ENCODE data around the gene CACNA1B.

CACNA1B gene

GRCh38 chr9:138053321-138053868 is 175.8 kb downstream of the CACNA1B start:
- peak; percentile 4 for DNase-seq (ENCODE audit: low spot score)

DNA sequence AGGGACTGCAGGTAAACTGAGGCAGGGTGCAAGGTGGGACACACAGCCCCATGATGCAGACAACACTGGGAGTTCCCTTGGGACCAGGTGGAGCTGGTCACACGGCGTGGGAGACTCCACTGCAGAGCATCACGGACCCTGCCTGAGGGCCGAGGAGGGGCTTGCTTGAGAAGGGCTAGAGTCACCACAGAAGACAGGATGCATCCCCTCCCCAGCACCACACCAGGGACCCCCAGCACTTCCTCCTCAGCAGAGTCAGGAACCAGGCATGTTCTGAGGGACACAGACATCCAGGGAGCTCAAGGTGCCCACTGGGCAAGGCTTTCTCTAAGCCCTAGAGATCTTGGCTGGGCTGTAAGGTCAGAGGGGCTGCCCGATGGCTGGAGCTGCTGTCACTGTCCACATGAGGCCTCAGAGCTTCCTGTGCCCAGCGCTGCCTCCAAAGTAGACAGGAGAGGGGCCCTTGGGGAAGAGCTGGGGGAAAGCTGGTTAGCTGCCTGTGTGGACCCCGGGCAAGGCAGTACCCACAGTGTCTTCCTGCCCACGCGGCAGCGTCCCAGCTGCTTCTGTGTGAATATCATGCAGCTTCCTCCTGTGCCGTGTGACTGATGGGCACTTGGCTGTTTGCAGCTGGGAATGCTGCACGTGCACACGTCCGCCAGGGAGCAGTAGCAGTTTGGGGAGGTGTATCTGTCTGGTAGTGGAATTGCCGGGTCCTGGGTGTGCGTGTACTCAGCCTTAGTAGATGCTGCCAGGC is 176.6 kb downstream of the CACNA1B start:
- no peak for DNase-seq (ENCODE audit: low spot score)

DNA sequence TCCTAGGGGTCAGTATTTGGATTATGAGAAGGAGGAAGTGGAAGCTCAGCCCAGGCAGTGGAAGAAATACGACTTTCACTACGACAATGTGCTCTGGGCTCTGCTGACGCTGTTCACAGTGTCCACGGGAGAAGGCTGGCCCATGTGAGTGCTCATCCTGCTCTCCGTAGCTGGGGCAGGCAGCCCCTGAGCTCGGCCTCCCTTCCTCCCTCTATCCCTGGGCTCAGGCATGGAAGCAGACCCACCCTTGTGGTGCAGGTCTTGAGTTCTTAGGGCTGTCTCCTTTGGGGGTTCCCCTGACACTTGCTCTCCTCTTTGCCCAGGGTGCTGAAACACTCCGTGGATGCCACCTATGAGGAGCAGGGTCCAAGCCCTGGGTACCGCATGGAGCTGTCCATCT is 180.1 kb downstream of the CACNA1B start:
- no peak for DNase-seq (ENCODE audit: low spot score)

GRCh38 chr9:138058181-138058580 is 180.6 kb downstream of the CACNA1B start:
- DNase-seq (ENCODE audit: low spot score): no peak

DNA sequence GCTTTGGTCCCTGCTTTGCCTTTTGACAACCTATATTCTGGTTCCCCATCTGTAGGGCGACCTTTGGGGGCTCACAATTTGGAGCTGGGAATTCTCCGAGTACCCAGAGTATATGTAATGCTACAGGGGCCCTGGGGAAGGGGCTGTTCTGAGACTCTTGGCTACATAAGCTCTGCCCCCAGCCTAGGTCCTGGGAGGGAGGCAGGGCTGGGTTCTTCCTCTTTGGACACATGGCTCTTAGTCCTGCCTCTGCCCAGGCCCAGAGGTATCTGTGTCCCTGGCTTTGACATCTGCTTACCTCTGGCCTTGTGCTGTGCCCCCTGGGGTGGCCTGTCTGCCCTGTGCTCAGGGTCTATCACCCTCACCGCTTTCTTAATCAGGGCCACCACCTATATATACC is 181.6 kb downstream of the CACNA1B start:
- DNase-seq (ENCODE audit: low spot score): no peak

DNA sequence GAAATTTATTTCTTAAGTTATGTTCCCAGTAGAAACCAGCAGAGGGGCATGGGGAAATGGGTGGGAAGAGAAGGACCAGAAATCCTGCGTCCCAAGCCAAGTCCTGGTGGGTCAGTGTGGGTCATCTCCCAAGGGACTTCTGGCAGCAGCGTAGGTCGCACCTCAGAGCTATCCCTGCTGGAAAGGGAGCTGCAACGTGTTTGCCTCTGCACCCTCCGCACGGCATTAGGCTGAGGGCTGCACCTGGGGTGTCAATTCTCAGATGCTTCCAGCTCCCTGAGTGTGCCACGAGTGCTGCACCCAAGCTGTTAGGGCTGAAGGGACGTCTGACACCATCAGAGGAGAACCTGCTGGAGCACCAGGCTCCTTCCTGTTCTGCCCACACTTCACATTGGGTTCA is 182.8 kb downstream of the CACNA1B start:
- DNase-seq (ENCODE audit: low spot score): no peak

DNA sequence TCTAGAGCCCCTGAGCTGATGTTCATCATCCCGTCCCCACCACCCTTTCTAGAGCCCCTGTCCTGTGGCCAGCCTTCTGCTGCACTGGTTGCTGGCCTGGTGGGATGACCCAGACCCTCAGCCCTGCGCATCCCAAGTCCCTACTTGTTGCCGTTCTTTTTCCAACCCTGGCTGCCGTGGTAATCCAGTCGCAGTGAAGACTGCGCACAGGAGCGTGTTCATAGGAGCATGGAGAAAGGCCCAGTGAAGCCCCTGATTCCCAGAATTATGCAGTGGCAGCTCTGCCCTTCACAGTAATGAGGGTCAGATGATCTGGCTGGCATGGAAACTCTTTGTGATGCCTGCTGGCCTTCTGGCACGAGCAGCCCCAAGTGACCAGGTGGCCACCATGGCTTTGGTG is 183.3 kb downstream of the CACNA1B start:
- DNase-seq (ENCODE audit: low spot score): no peak

DNA sequence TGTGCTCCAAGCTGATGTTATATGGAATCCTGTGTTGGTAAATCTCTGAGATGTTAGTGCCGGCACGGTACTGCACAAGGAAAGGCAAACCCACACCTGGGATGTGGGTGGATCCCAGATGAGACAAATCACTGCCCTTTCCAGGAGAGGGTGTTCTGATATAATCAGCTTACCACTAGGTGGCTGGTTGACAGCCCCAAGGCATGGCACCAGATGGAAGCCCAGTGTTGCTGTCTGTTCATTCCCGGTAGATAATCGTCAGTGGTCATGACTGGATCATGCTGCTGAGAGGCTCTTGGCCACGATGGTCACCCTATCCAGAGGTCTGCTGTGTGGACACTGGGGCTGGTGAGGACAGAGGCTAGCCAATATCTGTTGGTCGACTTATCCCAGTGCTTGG is 184.0 kb downstream of the CACNA1B start:
- DNase-seq (ENCODE audit: low spot score): no peak

GRCh38 chr9:138062196-138062595 is 184.6 kb downstream of the CACNA1B start:
- no peak for DNase-seq (ENCODE audit: low spot score)

GRCh38 chr9:138063033-138063432 is 185.5 kb downstream of the CACNA1B start:
- DNase-seq (ENCODE audit: low spot score): no peak

DNA sequence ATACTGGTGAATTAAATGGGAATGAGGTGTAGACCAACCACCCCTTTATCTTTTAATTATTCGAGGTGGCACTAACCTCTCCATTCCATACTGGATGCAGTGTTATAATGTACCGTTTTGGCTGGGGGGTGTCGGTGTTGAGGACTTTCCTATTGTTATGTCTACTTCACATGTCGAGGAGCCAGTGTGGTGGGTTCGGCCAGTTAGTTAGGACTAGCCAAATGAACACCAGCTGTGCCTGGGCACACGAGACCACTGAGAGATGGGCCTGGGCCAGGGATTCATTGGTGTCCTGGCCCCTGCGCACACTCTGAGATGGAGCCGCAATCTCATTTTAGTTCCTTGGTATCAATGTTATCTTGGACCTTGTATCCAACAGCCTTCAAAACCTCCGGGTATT is 186.2 kb downstream of the CACNA1B start:
- DNase-seq (ENCODE audit: low spot score): no peak

- DNase-seq (ENCODE audit: low spot score): no peak
Observed at GRCh38 chr9:138064547-138064946, 187.0 kb downstream of the CACNA1B start.

- no peak for DNase-seq (ENCODE audit: low spot score)
Observed at GRCh38 chr9:138065287-138065686, 187.7 kb downstream of the CACNA1B start.

DNA sequence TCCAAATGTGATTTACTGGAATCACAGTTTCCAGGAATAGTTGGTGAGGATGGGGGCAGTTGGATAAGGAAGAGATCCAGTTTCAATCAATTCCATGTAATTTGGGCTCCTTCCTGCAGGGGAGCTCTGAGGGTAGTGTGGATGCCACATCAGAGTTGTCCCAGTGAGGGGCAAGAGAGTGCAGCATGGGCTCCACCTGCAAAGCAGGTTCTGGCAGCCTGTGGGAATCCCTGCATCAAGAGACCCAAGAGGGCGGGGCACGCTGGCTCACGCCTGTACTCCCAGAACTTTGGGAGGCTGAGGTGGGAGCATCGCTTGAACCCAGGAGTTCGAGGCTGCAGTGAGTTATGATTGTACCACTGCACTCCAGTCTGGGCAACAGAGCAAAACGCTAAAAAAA is 188.5 kb downstream of the CACNA1B start:
- no peak for DNase-seq (ENCODE audit: low spot score)

DNA sequence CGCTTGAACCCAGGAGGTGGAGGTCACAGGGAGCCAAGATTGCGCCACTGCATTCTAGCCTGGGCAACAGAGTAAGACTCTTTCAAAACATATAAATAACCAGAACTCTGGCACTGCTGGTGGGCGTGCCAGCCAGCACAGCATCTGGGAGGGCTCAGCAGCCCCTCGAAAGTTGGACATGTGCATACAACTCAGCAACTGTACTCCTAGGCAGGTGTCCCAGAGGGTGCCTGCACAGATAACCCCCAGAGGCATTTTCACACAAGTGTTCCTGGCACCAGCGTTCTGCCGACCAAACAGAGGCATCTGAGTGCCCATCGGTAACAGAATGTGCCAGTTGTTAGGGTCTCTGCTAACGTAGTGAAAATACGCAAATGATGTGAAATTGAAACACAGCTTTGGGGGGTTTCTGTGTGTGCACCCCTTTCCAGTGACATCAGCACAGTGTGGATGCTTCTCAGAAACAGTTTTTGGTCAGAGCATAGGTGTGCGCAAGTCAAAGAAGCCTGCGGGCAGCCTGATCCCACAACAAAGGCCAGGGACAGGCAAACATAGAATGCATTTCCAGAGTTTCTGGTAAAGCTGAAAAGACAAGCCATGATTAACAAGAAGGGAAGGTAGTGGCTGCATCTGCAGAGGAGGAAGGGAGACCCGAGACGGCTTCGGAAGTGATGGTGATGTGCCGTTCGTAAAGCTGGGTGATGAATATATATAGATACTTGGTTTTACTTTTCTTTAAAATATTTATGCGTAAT is 190.2 kb downstream of the CACNA1B start:
- no peak for DNase-seq (ENCODE audit: low spot score)

GRCh38 chr9:138068601-138069035 is 191.0 kb downstream of the CACNA1B start:
- no peak for DNase-seq (ENCODE audit: low spot score)

- no peak for DNase-seq (ENCODE audit: low spot score)
Observed at GRCh38 chr9:138069731-138070456, 192.3 kb downstream of the CACNA1B start.

- no peak for DNase-seq (ENCODE audit: low spot score)
Observed at GRCh38 chr9:138070815-138071214, 193.2 kb downstream of the CACNA1B start.

DNA sequence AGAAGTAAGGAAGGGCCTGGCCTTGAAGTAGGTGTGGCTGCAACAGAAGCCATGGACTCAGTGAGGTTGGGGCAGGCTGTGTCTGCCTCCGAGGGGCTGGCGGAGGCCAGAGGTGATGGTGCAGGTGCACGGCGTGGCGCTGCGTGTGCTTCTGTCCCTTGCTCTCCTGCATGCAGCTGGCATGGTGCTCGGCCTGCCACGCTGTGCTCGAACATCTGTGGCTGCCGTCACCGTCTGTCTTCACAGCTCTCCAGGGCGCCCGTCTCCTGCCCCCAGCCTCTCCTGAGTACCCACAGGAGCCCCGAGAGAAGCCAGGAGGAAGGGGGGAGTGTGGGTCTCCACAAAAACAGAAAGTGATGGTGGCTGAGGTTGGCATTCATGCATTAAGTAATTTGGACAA is 193.7 kb downstream of the CACNA1B start:
- no peak for DNase-seq (ENCODE audit: low spot score)

GRCh38 chr9:138071731-138072130 is 194.1 kb downstream of the CACNA1B start:
- no peak for DNase-seq (ENCODE audit: low spot score)

DNA sequence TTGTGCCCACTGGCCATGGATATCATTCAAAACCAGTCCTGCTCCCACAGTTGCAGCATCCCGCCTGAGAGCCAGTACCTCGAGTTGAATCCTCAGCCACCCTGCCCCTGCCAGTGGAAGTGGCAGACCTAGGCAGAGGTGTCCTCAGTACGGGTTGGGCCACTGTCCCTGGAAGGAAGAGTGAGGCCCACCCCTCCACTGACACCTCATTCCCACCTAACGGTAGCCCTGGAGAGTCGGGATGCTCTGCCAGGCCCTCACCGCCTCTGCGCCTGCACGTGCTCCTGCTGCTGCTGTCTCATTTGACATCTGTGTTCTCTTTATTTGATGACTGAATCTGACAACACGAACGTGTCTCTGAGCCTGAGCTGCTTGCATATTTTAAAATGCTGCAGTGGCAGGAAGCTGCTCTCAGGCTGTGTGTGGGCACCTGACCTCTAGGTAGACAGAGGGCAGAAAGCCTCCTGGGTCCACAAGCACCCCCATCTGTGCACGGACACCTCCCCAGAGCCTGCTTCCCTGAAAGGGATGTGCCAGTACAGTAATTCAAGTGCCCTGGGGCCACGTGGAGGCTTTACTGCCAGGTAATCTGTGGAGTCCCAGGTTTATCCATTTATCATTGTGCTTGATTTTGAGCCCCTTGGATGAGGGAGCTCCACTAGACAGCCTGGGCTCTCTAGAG is 194.7 kb downstream of the CACNA1B start:
- DNase-seq (ENCODE audit: low spot score): no peak

- DNase-seq (ENCODE audit: low spot score): no peak
Observed at GRCh38 chr9:138072897-138073296, 195.3 kb downstream of the CACNA1B start.

Data from hematopoietic multipotent progenitor cell treated with erythropoietin and hydrocortisone succinate and interleukin-3 and kit ligand, for 15 days (in vitro differentiated cells).